OCI-LY7 (cell line): ENCODE data around the gene MPRIP. TPM values are rescaled to one million over a fixed set of nuclear protein-coding genes. Genes with fewer than 3 reads are reported as not detected.

Source experiments
- BruUV-seq: library from RNA; stranded (reverse); fragments of 400-500 nt; replicated peaks from 2 replicates; lab custom pipeline; 2021; lab: Mats Ljungman, UMichigan
- CTCF ChIA-PET: fragments of 300-600 bp; sonication (Branson Sonifier 250); formaldehyde crosslinking; loops from one replicate; lab custom pipeline; 2022; ENCODE audit warnings: antibody characterized with exemption; ENCODE audit not compliant: unreplicated experiment; lab: Charles Lee
- POLR2A ChIA-PET: fragments of 300-600 bp; sonication (Branson Sonifier 250); formaldehyde crosslinking; loops from one replicate; lab custom pipeline; 2022; ENCODE audit warnings: antibody characterized with exemption; lab: Charles Lee
- DNase-seq: peaks from one replicate; pipeline ENCODE4 v3.0.0-alpha.2; 2015; ENCODE audit warnings: low spot score
- H2AFZ ChIP-seq: fragments of 200-600 bp; sonication (generic), shearing (Covaris generic); 2 replicates; pipeline ENCODE4 v1.6.1; 2014; ENCODE audit warnings: mild to moderate bottlenecking, antibody characterized with exemption, low read length, moderate library complexity
- H3K27ac ChIP-seq: fragments of 200-600 bp; sonication (generic); 2 replicates; pipeline ENCODE4 v1.5.1; 2014; ENCODE audit warnings: mixed run types, low read depth, mild to moderate bottlenecking, moderate library complexity, low read length, inconsistent platforms; ENCODE audit not compliant: poor library complexity, severe bottlenecking
- H3K36me3 ChIP-seq: fragments of 200-600 bp; sonication (generic); 2 replicates; pipeline ENCODE4 v1.6.1; 2014; ENCODE audit warnings: mild to moderate bottlenecking, antibody characterized with exemption, low read length, moderate library complexity, mixed read lengths; ENCODE audit not compliant: insufficient read depth
- H3K4me1 ChIP-seq: fragments of 200-600 bp; sonication (generic); 2 replicates; pipeline ENCODE4 v1.5.1; 2014; ENCODE audit warnings: mild to moderate bottlenecking, low read length; ENCODE audit not compliant: insufficient read depth, poor library complexity, severe bottlenecking
- H3K4me2 ChIP-seq: fragments of 200-600 bp; sonication (generic); 2 replicates; pipeline ENCODE4 v1.6.1; 2014; ENCODE audit warnings: mild to moderate bottlenecking, low read length
- H3K4me3 ChIP-seq: fragments of 200-600 bp; sonication (generic); 2 replicates; pipeline ENCODE4 v1.5.1; 2014; ENCODE audit warnings: mild to moderate bottlenecking, low read depth, low read length; ENCODE audit not compliant: poor library complexity, severe bottlenecking
- H3K79me2 ChIP-seq: fragments of 200-600 bp; sonication (generic); 2 replicates; pipeline ENCODE4 v1.6.1; 2016; ENCODE audit warnings: low read depth, mild to moderate bottlenecking, low read length, moderate library complexity, mixed read lengths; ENCODE audit not compliant: insufficient read depth
- H3K9me2 ChIP-seq: fragments of 200-600 bp; sonication (generic); 2 replicates; pipeline ENCODE4 v1.6.1; 2016; ENCODE audit warnings: mild to moderate bottlenecking, low read length, mixed read lengths; ENCODE audit not compliant: insufficient read depth
- H3K9me3 ChIP-seq: fragments of 200-600 bp; sonication (generic); 2 replicates; pipeline ENCODE4 v1.6.1; 2014; ENCODE audit warnings: mild to moderate bottlenecking, mixed run types, low read length, mixed read lengths
- H4K20me1 ChIP-seq: fragments of 200-600 bp; sonication (generic); 2 replicates; pipeline ENCODE4 v1.6.1; 2014; ENCODE audit warnings: mild to moderate bottlenecking, antibody characterized with exemption, low read length, moderate library complexity, mixed read lengths; ENCODE audit not compliant: insufficient read depth
- EZH2phosphoT487 ChIP-seq: fragments of 200-600 bp; sonication (generic); IDR thresholded peaks from 2 replicates; pipeline ENCODE4 v1.6.1; 2018; ENCODE audit warnings: low read depth, borderline replicate concordance, mild to moderate bottlenecking, mixed run types, antibody characterized with exemption, low read length, moderate library complexity, mixed read lengths
- intact Hi-C: fragments of 100-400 bp; cut with micrococcal nuclease; formaldehyde crosslinking; loops from one replicate; pipeline ENCODE4 v1.10.0; 2022; ENCODE audit not compliant: unreplicated experiment
- total RNA-seq, 2 experiments: library from RNA; depleted of rRNA in 1 of 2; stranded (reverse); fragments of >200 nt in 1 of 2; shearing (Covaris generic) in 1 of 2; gene quantifications; 2 replicates each; pipeline ENCODE4 v1.2.3, GENCODE V29; 2014 to 2022
- TF ChIP-seq, protein P1 (sequence below): fragments of 200-600 bp; sonication (generic); conservative IDR thresholded peaks from 2 replicates; pipeline ENCODE4 v1.5.1; 2014; ENCODE audit warnings: mild to moderate bottlenecking, antibody characterized with exemption, low read length, moderate library complexity, mixed read lengths

MPRIP gene
- total RNA-seq, 2 experiments from 2014 or later, result 73.3 to 109 TPM

DNA sequence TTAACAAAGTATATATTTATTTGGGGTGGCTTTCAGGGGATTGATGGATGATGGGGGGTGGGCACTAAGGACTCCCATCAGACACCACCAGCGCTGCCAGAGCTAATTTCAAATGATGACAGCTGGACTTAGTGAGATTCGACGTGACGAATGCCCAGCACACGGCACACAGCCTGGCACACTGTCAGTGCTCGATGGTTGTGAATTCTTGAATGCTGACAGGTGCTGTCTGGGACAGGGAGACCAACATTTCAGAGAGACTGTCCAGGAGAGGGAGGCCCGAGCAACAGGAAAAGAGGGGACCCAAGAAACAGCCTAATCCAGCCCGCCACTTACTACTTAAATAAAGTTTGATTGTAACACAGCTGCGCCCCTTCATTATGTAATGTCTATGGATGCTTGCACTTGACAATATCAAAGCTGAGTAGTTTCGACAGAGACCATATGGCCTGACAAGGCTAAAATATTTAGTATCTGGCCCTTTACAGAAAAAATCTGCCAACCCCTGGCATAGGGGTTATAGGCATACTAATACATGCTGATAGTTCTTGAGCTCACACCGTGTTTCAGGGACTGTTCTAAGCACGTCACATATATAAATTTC is 6.2 kb upstream of the MPRIP start:
- no peak overlapping the region for H2AFZ ChIP-seq
- H3K27ac ChIP-seq, result no peak overlapping the region
- H3K79me2 ChIP-seq, result no peaks in the 10 kb centered on the region
- intact Hi-C loops, result no loop called here
- H3K9me2 ChIP-seq, result no peaks in the 10 kb centered on the region
- H3K4me1 ChIP-seq, result peaks cover 5% of the 10 kb centered on the region
- DNase-seq, result no peak
- H3K4me3 ChIP-seq, result no peak overlapping the region
- no peak overlapping the region for H3K4me2 ChIP-seq
- no peaks in the 10 kb centered on the region for H3K9me3 ChIP-seq
- no TSS peak for BruUV-seq
- ChIA-PET CTCF (no interaction called here), POLR2A (interaction anchor here (0.6 kb wide), 1 partner anchor 77 kb away, joined by 4 read pairs; no protein-coding TSS in a partner anchor)
- TF ChIP-seq EZH2phosphoT487, result no peak
- TF ChIP-seq, protein P1, sequence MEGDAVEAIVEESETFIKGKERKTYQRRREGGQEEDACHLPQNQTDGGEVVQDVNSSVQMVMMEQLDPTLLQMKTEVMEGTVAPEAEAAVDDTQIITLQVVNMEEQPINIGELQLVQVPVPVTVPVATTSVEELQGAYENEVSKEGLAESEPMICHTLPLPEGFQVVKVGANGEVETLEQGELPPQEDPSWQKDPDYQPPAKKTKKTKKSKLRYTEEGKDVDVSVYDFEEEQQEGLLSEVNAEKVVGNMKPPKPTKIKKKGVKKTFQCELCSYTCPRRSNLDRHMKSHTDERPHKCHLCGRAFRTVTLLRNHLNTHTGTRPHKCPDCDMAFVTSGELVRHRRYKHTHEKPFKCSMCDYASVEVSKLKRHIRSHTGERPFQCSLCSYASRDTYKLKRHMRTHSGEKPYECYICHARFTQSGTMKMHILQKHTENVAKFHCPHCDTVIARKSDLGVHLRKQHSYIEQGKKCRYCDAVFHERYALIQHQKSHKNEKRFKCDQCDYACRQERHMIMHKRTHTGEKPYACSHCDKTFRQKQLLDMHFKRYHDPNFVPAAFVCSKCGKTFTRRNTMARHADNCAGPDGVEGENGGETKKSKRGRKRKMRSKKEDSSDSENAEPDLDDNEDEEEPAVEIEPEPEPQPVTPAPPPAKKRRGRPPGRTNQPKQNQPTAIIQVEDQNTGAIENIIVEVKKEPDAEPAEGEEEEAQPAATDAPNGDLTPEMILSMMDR, result no peak
- H3K36me3 ChIP-seq, result no peaks in the 10 kb centered on the region
- H4K20me1 ChIP-seq, result no peaks in the 10 kb centered on the region

- Histone ChIP-seq H3K79me2 (no peaks in the 10 kb centered on the region), H3K27ac (no peak overlapping the region), H2AFZ (no peak overlapping the region), H3K4me2 (no peak overlapping the region), H3K9me2 (no peaks in the 10 kb centered on the region), H4K20me1 (no peaks in the 10 kb centered on the region), H3K9me3 (no peaks in the 10 kb centered on the region), H3K4me1 (peaks cover 8% of the 10 kb centered on the region), H3K36me3 (no peaks in the 10 kb centered on the region), H3K4me3 (no peak overlapping the region)
- DNase-seq, result no peak
- intact Hi-C loops, result no loop called here
- POLR2A ChIA-PET, result no interaction called here
- CTCF ChIA-PET, result no interaction called here
- no peak for TF ChIP-seq EZH2phosphoT487
- TF ChIP-seq, protein P1, result no peak
- BruUV-seq, result no TSS peak
These were observed 5.7 kb upstream of the MPRIP start for GRCh38 chr17:17036524-17036998.

DNA sequence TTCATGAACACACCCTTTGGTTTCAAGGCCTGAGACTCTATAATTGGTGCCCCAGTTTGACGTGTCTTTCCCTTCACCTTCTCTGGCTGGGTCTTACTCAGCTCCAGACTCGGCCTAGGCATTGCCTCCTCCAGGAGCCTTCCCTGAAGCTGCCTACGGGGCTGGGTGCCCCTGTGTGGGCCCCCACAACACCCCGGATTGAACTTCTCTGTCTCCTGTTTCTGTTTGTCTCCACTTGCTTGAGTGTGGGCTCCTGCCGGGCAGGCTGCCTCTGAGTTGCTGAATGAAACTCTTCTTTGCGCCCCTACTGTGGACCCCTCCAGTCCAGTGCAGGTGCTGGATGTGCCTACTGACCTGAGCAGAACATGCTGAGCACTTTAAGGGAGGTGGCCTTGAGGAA is 2.3 kb upstream of the MPRIP start:
- Histone ChIP-seq H2AFZ (no peak overlapping the region), H3K4me3 (no peak overlapping the region), H3K4me2 (no peak overlapping the region), H3K9me2 (no peaks in the 10 kb centered on the region), H4K20me1 (peaks cover 18% of the 10 kb centered on the region), H3K4me1 (peaks cover 32% of the 10 kb centered on the region), H3K79me2 (peaks cover 17% of the 10 kb centered on the region; the same call in 1 of the 2 replicates), H3K27ac (no peak overlapping the region), H3K36me3 (no peaks in the 10 kb centered on the region), H3K9me3 (no peaks in the 10 kb centered on the region)
- DNase-seq, result no peak
- intact Hi-C loops, result no loop called here
- CTCF ChIA-PET, result no interaction called here
- BruUV-seq, result no TSS peak
- TF ChIP-seq, protein P1, result no peak
- TF ChIP-seq EZH2phosphoT487, result no peak
- POLR2A ChIA-PET, result no interaction called here
